COR-L47 (cell line): Measurements from ENCODE around the gene RAB3C.
"Not testable (repeated sequence)": the region's sequence is repeated elsewhere in the genome, so short reads cannot be mapped to it uniquely, and the experiment has no call there.

Experiments
- DNase-seq: peaks from one replicate; lab custom pipeline; 2025; lab: John Stamatoyannopoulos, UW

The RAB3C gene

DNA sequence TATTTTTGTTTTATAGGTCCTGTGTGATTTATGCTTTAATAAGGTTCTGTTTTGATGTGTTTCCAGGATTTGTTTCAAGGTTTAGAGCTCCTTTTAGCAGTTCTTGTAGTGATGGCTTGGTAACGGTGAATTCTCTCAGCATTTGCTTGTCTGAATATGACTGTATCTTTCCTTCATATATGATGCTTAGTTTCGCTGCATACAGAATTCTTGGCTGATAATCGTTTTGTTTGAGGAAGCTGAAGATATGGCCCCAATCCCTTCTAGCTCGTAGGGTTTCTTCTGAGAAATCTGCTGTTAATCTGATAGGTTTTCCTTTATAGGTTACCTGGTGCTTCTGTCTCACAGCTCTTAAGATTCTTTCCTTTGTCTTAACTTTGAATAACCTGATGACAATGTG is 20.0 kb downstream of the RAB3C start:
- DNase-seq = not testable (repeated sequence)

DNA sequence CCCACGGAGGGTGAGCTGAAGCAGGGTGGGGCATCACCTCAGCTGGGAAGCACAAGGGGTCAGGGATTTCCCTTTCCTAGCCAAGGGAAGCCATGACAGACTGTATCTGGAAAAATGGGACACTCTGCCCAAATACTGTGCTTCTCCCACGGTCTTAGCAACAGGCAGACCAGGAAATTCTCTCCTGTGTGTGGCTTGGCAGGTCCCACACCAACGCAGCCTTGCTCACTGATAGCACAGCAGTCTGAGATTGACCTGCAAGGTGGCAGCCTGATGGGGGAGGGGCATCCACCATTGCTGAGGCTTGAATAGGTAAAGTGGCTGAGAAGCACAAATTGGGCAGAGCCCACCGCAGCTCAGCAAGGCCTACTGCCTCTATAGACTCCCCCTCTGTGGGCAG is 23.2 kb downstream of the RAB3C start:
- no peak for DNase-seq

DNA sequence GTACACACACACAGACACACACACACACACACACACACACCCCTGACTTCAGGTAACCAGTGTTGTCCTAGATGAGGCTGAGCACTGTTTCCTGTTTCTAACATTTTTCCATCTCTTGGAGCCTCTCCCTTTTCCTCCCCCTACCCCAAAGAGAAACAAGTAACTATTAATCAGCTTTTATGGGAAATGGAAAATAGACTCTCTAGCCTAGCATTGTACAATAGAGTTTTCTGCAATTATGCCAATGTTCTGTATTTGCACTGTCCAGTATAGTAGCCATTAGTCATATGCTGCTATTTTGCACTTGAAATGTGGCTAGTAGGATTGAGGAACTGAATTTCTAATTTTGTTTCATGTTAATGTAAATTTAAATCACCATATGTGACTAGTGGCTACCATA is 33.1 kb downstream of the RAB3C start:
- no peak for DNase-seq

DNA sequence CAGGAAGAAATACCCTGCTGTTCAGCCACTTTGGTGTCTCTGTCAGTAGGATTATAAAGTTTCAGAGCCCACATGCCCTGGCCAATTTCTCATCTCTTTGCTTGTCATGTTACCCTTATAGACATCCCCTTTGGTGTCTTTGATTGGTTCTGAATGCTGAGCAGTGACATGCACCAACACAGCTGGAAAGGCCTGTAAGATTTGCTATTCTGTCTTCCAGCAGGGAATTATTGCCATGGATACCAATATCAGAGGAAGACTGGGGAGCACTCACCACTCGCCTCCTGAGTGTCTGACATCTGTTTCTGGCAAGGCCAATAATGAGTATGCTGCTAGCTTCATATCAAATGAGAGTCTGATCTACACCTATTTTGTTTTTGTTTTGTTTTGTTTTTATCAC is 34.4 kb downstream of the RAB3C start:
- no peak for DNase-seq

DNA sequence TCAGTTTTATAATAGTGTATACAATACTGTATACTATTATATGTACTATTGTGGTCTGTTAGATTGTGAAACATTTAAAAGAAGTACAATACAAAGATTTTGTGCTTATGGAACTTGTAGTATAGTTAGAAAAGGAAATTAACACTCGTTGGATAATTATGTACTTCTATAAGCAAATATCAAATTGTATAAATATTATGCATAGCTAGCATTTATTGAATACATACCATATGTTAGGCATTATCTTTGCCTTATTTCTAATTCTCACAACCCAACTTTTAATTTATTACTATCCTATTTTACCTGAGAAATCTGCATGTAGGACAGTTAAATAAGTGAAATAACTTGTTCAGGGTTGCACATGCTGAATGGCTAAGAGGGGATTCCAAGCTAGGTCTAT is 37.5 kb downstream of the RAB3C start:
- no peak for DNase-seq

DNA sequence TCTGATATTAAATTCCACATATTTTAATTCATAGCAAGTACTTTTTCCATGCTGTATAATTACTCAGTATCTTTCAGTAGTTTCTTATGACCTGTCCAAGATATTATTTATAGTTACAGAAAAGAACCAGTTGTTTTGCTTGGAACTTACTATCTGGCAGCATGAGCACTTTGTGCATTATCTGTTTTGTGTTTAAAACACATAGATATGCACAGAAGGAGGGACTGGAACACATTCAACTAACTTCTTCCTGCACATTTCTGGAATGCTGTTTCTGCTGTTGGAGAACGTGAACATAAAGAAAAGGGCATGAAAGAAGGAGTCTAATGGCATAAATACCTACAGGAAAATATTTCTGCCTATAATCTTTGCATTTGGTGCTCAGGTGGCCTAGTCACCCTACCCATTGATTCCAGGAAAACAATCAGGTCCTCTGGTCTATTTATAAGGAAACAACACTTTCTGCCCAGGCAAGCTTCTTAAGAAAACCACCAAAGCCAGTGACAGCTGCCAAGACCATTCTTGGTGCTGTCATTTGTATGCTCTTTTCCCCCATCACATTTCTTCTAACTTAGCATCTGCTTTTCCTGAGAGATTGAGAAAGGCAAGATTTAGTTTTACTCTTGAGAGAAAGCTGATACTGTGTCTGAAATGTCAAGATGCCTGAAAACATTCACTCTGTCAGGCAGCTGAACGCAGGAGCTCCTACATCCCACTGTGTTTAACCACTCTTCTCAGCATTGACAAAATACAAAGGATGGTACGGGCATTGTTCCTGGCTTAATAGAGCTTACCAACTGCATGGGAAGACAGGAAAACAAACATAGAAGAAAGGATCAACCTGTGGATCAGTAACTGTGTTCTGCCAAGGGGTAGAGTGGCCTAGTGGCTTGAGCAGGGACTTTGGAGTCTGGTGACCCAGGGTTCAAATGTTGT is 40.3 kb downstream of the RAB3C start:
- no peak for DNase-seq

DNA sequence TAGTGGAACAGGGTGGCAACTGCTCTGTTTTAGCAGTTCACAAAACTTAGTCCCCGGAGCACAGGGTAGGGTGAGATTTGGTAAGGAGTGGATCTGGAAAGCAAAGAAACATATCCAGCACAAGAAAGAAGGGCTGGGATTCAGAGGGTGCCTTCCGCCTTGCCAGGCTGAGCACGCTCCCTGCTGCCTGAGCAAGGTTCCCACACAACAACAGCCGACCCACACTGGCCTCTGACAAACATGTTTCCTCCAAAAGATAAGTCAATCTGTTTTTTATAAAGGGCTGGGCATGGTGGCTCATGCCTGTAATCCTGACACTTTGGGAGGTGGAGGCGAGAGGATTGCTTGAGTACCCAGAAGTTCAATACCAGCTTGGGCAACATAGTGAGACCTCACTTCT is 45.8 kb downstream of the RAB3C start:
- DNase-seq = no peak

DNA sequence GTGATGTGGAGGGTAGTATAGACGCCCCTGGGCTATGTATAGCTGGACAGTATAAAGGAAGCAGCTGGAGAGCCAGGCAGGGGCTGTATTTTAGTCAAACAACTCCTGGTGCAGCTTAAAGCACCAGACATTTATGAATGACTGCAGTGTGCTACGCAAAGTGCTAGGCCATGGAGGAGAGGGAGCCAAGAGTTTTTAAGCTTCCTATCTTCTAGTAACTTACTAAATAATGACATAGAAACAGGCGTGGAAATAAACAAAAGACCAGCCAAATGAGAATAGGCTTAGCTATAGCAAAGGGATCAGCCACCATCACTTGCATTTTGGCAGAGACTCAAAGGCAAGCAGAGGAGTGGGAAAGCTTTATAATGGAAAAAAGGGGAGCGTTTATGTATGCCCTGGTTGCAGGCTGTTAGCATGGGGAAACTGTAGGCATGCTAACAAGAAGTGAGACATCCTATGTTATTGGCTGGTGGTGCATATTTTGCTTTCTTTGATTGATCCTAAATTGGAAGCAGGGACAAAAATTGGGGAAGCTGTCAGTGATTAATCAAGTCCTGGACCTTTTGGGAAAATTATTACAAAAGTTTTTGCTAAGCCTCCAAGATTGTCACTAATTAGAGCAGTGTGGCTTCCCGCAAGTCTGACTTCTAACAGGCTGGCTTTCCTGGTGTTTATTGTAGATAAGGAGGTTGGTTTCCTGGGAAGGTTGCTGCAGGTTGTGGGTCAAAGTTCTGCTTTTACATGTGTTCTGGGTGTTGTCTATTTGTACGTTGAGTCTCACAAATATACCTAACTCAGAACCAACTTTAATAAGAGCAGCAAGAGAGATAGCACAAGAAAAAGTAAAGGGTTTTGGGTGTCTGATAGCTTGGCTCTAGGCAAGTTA is 46.6 kb downstream of the RAB3C start:
- DNase-seq = no peak

DNA sequence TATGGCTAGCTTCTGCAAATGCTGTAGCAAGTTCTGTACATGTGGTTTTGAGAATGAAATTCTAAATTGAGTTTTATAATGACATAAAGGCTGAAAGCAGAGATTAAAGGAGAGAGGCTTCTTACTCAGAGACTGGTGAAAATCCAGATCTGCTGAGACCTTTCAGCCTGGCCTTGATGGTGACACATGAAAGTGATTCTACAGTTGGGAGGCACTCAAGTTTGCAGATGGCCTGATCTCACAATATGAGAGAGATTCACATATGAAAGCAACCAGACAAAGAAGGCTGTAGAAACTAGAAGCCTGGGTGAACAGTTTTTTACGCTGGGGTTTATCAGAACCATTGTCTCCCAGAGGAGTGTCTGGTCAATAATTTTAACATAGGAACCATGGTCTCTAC is 49.0 kb downstream of the RAB3C start:
- DNase-seq = no peak

DNA sequence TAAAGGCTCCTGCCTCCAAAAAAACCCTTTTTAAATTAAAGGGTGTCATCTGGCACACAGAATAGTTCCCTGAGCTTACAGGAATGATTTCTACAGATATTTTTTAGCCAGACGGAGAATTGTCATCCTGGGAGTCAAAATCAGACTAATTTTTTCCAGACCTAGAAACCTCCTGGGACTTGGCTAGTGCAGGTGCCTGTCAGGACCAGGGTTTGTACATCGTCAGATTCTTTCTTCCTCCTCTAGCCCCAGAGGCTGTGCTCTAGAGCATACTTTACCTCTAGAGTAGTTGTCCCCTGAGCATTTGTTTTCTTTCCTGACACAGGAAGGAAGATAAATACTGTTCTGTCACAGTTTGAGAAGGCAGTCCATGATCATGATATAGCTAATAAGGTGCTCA is 52.5 kb downstream of the RAB3C start:
- no peak for DNase-seq

DNA sequence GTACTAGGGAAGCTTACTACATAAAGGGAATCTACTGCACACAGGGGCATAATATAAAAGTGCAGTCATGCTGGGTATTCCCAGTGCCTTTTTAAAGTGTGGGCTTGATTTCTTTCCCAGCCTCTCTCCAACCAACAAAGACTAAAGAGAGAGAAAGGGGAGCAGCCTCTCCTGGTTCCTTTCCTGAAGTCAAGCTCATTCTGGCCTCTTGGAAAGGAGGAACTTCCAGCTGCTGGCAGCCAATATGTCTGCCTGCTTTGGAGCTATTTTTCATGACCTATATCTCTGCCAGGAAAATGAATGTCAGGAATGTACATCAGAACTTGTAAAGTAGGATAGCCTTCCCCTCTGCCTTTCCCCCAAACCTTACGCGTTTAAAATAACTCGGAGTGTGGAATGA is 57.1 kb downstream of the RAB3C start:
- no peak for DNase-seq

DNA sequence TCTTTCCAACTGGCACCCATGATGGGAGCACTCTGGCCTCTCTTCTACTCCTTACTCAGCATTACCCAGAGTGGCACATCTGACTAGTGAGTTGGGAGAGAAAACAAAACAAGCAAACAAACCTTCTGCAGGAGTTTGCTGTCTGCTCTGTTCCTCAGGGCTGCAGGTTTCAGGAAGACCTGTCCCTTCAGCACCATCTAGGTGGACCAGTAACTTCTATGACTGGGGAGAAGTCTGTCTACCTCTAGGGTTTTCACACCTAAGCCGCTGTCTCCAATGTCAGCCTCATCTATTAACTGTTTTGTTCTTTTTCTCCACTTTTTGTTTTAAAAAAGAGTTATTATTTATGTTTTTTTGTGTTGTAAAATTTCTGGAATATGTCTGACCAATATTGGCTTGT is 58.7 kb downstream of the RAB3C start:
- no peak for DNase-seq

DNA sequence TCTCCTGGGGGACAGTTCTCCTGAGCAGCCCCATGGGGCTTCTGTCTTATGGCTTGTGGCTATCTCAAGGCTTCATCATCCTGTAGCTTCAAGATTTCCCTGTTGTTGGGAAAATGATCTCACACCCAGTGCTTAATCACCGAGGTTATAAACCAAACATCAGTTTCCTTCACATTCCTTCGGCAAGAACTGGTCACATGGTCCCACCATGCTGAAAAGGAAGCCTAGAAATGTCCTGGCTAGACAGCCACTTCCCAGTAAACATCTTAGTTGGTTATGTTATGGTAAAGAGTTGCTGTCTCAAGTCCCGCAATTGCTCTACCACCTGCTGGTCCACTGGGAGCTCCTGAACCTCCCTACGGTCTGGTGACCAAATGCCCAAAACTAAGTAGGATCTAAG is 66.0 kb downstream of the RAB3C start:
- no peak for DNase-seq

DNA sequence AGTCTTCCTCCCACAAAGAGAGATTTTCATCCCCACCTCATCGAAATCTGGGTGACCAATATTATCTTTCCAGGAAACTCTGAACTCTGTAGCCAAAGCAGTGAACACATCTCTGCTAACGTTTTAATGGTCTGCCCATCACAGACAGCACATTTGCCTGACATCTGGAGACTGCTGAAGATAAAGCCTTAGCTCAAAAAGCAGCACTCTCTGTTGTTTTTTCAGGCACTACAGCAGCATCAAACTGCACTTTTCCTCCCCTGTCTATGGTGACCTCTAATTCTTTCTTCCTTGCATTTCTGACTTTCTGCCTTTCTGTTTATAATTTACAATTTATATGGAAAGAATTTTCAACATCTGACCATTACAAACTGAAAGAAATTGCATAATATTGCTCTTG is 66.8 kb downstream of the RAB3C start:
- DNase-seq = no peak

DNA sequence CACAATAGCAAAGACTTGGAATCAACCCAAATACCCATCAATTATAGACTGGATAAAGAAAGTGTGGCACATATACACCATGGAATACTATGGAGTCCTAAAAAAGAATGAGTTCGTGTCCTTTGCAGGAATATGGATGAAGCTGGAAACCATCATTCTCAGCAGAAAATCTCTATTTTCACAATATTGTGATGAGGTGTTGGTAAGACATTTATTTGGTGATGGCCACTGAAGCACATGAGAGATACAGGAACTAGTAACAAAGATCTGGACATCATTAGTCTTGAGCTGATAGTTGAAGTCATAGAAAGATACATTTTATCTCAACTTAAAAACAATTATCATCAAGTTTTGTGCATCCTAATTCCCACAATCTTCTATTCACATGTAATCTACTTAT is 70.6 kb downstream of the RAB3C start:
- DNase-seq = no peak

DNA sequence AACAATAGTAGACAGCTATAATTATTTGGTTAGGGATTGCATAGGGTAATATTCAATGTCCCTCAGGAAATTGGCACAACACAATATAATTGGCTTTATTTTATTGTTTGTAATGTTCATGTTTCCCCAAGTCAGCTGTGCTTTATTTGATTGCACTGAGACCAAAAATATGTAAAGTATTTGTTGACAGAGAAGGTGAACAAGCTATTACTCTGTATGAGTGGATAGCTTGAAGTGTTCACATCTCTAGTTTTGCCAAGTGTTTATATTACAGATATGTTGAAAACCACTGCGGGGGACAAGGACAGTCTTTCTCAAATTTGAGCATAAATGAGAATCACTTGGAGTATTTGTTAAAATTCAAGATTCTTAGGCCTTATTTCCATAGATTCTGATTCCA is 83.3 kb downstream of the RAB3C start:
- no peak for DNase-seq

DNA sequence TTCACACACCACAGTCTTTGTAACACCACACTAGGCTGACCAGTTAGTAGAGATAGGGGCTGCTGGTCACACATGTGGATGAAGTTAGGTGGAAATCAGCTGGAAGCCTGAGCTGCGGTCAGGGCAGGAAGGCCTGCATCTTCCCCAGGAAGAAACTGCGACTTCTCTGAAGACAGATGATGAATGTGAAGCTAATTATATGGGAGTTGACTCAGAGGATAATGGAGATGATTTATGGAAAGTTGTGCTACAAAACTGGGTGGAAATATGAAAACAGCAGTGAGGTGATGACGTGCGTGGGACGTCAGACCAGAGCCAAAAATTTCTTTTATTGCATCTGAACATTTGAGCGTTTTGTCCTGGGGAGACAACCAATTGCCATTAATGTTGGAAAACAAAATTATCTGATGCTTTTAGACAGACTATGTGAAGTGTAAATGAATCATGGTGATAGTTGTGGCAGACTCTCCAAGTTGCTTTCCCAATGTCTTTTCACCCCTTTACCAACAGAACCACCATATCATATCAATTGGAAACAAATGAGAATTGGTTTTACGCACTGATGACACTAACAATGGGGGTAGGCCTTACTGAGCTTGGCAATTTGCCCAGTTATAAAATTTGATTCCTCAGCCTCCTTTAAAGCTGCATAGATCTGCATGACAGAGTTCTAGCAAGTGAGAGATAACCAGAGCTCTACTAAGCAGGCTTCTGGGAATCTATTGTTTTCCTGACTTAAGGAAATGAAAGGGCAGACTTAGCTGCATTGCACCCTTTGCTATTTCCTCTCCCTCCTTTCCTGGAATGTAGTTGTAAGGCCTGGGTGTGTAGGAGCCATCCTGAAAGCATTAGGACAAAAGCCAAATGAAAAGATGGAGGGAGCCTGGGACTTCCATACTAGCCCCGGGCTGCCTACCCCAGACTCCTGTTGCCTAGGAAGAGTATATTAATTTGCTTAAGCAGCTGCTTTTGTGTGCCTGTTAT is 84.0 kb downstream of the RAB3C start:
- DNase-seq = peak; percentile 5

DNA sequence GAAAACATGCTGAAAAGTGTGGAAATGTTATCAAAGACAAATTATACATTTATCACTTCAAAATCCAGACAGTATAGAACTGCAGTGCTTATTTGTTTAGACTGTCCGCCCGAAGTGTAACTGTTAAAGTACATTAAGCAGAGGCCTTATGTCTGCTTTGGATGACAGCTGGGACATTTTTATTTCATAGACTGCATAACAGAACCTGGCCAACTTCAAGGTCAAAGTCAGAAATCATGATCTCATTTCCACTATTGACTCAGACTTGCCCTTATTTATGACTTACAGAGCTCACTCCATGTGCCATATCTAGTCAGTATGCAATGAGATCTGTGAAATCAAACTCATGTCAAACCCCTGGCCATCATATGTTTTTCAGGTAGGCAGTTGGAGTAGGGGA is 87.7 kb downstream of the RAB3C start:
- DNase-seq = no peak

DNA sequence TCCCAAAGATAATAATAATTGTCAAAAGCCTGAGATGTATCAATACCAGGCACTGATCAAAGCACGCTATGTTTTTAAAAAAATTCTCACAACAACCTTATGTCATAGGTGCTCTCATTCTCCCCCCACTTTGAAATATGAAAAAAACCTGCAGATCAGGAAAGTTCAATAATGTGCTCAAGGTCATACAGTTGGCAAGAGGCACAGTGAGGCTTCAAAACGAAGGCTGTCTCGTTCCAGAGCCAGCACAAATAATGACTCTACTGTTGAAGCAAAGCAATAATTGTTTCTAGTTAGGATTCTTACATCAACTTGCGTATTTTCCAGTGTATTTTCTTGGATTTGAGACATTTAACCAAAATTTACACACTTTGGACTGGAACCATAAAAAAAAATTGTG is 88.3 kb downstream of the RAB3C start:
- no peak for DNase-seq

DNA sequence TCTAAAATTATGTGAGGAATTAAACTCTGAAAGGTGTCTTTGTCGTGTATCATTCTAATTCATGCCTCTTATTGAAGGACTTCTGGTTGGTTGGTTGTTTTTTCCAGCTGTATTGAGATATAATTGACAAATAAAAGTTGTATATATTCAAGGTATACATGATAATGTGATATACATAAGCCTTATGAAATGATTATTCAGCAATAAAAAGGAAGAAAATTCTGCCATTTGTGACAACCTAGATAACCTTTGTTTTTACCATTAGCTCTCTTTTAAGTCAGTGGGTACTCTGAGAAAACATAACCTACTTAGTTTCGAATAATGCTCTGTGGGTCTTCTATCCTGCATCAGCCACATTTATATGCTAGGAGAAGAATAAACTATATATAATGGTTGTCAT is 89.6 kb downstream of the RAB3C start:
- no peak for DNase-seq

DNA sequence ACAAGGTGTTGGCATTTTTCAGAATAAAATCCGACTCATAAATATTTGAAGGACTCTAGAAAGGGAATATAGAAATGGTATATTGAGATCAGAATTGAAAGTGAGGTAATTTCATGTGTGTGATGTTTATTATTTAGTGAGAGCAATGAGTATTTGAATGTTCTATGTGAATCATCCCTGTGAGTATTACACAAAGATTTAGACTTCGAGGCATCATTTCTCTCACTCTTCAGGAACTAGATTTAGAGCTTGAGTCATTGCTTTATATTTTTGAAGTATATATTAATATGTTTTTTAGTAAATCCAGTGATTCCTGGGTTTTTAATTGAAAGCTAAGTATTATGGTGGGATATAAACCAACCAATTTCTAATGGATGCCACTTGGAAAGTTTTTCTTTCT is 91.2 kb downstream of the RAB3C start:
- DNase-seq = no peak

DNA sequence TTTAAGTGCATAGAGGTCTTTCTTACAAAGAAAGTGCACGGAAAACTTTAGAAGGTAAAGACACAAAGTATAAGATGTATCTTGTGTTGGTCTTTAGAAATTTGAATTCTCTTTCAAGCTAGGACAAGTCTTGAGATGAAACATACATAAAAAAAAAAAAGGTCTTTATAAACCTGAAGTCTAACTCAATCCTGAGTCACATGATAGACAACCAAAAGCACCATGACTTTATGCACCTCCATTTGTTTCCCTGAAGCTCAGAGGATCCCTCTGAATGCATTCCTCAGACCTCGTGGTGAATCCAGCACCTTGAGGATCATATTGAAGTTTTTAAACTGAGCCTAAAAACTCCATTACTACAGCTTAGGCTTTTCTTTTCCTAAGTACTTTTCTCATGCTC is 91.8 kb downstream of the RAB3C start:
- DNase-seq = no peak
